ENCODE measurements around the gene EXOC6B. TPM values are rescaled to one million over a fixed set of nuclear protein-coding genes. Genes with fewer than 3 reads are reported as not detected.

The EXOC6B gene
- total and polyA plus RNA-seq, 2 of the 8 experiments (the other 6 are each of a cell fraction or from before 2014, with no cell fraction given): 13.5 to 33.0 TPM

GRCh38 chr2:72627083-72627482 is 198.8 kb downstream of the EXOC6B start:
- H4K8ac ChIP-seq (ENCODE audit: extremely low read depth, insufficient read depth, low read length): no peak overlapping the region
- ChIA-PET CTCF (ENCODE audit: partially characterized antibody) (interaction anchor here (1.8 to 2.0 kb wide), 2 partner anchors 10 to 21 kb away, joined by 5 to 7 read pairs; no protein-coding TSS in a partner anchor), POLR2A (ENCODE audit: partially characterized antibody) (no interaction called here)
- no peak overlapping the region for H3K4ac ChIP-seq (replicated peaks; ENCODE audit: insufficient read length, low read depth, low read length)
- H4K5ac ChIP-seq (ENCODE audit: insufficient read length, low read depth, low read length): no peak overlapping the region
- H2BK12ac ChIP-seq (ENCODE audit: low read depth, low read length): no peak overlapping the region
- no peak overlapping the region for H3K27ac ChIP-seq (ENCODE audit: low read depth, low read length)
- H4K20me1 ChIP-seq (replicated peaks in 1 of 2; ENCODE audit: control insufficient read depth in 1 of 2, insufficient read depth in 2 of 2, low read length in 2 of 2): no peaks in the 10 kb centered on the region
- no peaks in the 10 kb centered on the region for H3K27me3 ChIP-seq (replicated peaks in 1 of 4; ENCODE audit: control insufficient read depth in 3 of 4, extremely low read depth in 1 of 4, insufficient read depth in 3 of 4, low read length in 3 of 4)
- no peak overlapping the region for H3K9ac ChIP-seq (replicated peaks in 1 of 4; ENCODE audit: extremely low read depth in 1 of 4, low read depth in 3 of 4, low read length in 3 of 4)
- H3K4me2 ChIP-seq (ENCODE audit: insufficient read depth in 1 of 2, low read depth in 2 of 2, low read length in 2 of 2): no peak overlapping the region
- no peak overlapping the region for H2AFZ ChIP-seq (ENCODE audit: low read length)
- H3K14ac ChIP-seq (ENCODE audit: insufficient read length): no peak overlapping the region
- no peak overlapping the region for H2AK5ac ChIP-seq (ENCODE audit: low read depth, low read length)
- no peaks in the 10 kb centered on the region for H3K23me2 ChIP-seq (ENCODE audit: low read depth, low read length)
- no peak overlapping the region for H3K18ac ChIP-seq (ENCODE audit: extremely low read depth, low read length)
- H3K23ac ChIP-seq (ENCODE audit: insufficient read length): no peak overlapping the region
- H3K79me1 ChIP-seq (ENCODE audit: low read depth, low read length): no peaks in the 10 kb centered on the region
- no peak for DNase-seq (ENCODE audit: low read depth in 1 of 2, low spot score in 2 of 2)
- H4K91ac ChIP-seq (replicated peaks; ENCODE audit: insufficient read length, low read length): no peak overlapping the region
- H3K9me3 ChIP-seq (ENCODE audit: insufficient read depth in 2 of 2, low read depth in 1 of 2, low read length in 1 of 2): no peaks in the 10 kb centered on the region
- no peak for FAIRE-seq
- no peak overlapping the region for H2BK120ac ChIP-seq (replicated peaks; ENCODE audit: low read depth, low read length)
- TF ChIP-seq POLR2AphosphoS5 (IDR thresholded peaks at IDR 0.05; ENCODE audit: low read depth, low read length) (no peak), CHD2 (IDR thresholded peaks at IDR 0.05; ENCODE audit: low read length) (no peak)
- 89% methylated on average over 1 of the region's 1 CpG; no CpG with 5 or more reads in 1 of the 2 experiments for WGBS, 2 experiments (ENCODE audit: extremely low coverage in 1 of 2, insufficient coverage in 1 of 2, insufficient read length in 1 of 2, insufficient replicate concordance in 2 of 2, low coverage in 1 of 2, low lambda C conversion rate in 2 of 2, missing lambda C conversion rate in 1 of 2)
- peaks cover 0 to 4% (median 1%) of the 10 kb centered on the region in 4 experiments; a peak in 2 of 7 replicates for H3K4me1 ChIP-seq (replicated peaks in 1 of 4; ENCODE audit: control insufficient read depth in 3 of 4, insufficient read depth in 4 of 4, low read length in 3 of 4)
- no peak overlapping the region for H3K4me3 ChIP-seq (ENCODE audit: extremely low read depth in 1 of 4, insufficient read depth in 2 of 4, low read depth in 3 of 4, low read length in 4 of 4)
- no peaks in the 10 kb centered on the region for H3K36me3 ChIP-seq (ENCODE audit: control insufficient read depth in 2 of 4, insufficient read depth in 4 of 4, low read length in 3 of 4)
- no peak overlapping the region for H2BK15ac ChIP-seq (ENCODE audit: low read length)
- no peak overlapping the region for H3K56ac ChIP-seq (replicated peaks; ENCODE audit: insufficient read length, low read depth, low read length)
- H2BK5ac ChIP-seq (ENCODE audit: low read depth, low read length): no peak overlapping the region
- no peaks in the 10 kb centered on the region; a peak in 1 of 4 replicates for H3K79me2 ChIP-seq (ENCODE audit: control insufficient read depth in 1 of 2, insufficient read depth in 2 of 2, low read length in 2 of 2)
- H2BK20ac ChIP-seq (ENCODE audit: low read length): no peak overlapping the region
